SK-N-SH treated with all-trans-retinoic acid at 6 μM for 48 hours (cell line): Measurements from ENCODE around the gene ELF5.

ENCODE experiments used
- ATAC-seq: fragments of 200-7000 bp; cut with Tn5 transposase; 3 replicates; pipeline ENCODE4 v1.9.1; 2020; ENCODE audit warnings: mild to moderate bottlenecking, moderate library complexity
- ARNTL ChIP-seq: fragments of 450-650 bp; formaldehyde crosslinking; IDR thresholded peaks from 2 replicates; pipeline ENCODE4 v1.5.0; 2020; ENCODE audit warnings: low read depth, mild to moderate bottlenecking, moderate library complexity, borderline replicate concordance
- BACH2 ChIP-seq: fragments of 250-450 bp; sonication (Bioruptor Pico); IDR thresholded peaks from 2 replicates; pipeline ENCODE4 v1.9.0; 2021; ENCODE audit warnings: mild to moderate bottlenecking, borderline replicate concordance
- CREB5 ChIP-seq: fragments of 250-450 bp; sonication (Bioruptor Pico); IDR thresholded peaks from 2 replicates; pipeline ENCODE4 v1.5.1; 2020; ENCODE audit warnings: low read depth, mild to moderate bottlenecking, moderate library complexity
- CSDC2 ChIP-seq: fragments of 250-450 bp; sonication (Bioruptor Pico); IDR thresholded peaks from 2 replicates; pipeline ENCODE4 v1.5.0; 2020; ENCODE audit warnings: mild to moderate bottlenecking, moderate library complexity
- ESRRG ChIP-seq: fragments of 250-450 bp; sonication (Bioruptor Pico); IDR thresholded peaks from 2 replicates; pipeline ENCODE4 v1.6.1; 2021; ENCODE audit warnings: mild to moderate bottlenecking
- GLIS3 ChIP-seq: fragments of 250-450 bp; sonication (Bioruptor Pico); IDR thresholded peaks from 2 replicates; pipeline ENCODE4 v1.5.0; 2020; ENCODE audit warnings: mild to moderate bottlenecking, moderate library complexity
- OSR1 ChIP-seq: fragments of 250-450 bp; sonication (Bioruptor Pico); IDR thresholded peaks from 2 replicates; pipeline ENCODE4 v1.8.0; 2022; ENCODE audit warnings: moderate library complexity, mild to moderate bottlenecking, inconsistent platforms
- PATZ1 ChIP-seq: fragments of 250-450 bp; sonication (Bioruptor Pico); IDR thresholded peaks from 2 replicates; pipeline ENCODE4 v1.8.0; 2020; ENCODE audit warnings: mild to moderate bottlenecking, moderate library complexity, borderline replicate concordance
- POU6F1 ChIP-seq: fragments of 250-450 bp; sonication (Bioruptor Pico); IDR thresholded peaks from 2 replicates; pipeline ENCODE4 v1.8.0; 2021; ENCODE audit warnings: low read depth, mild to moderate bottlenecking, moderate library complexity, borderline replicate concordance
- PPARA ChIP-seq: fragments of 250-450 bp; sonication (Bioruptor Pico); IDR thresholded peaks from 2 replicates; pipeline ENCODE4 v1.5.0; 2020; ENCODE audit warnings: mild to moderate bottlenecking, borderline replicate concordance
- RARB ChIP-seq: fragments of 250-450 bp; sonication (Bioruptor Pico); IDR thresholded peaks from 2 replicates; pipeline ENCODE4 v1.8.0; 2021; ENCODE audit warnings: mild to moderate bottlenecking, moderate library complexity
- SNAI2 ChIP-seq: fragments of 250-450 bp; sonication (Bioruptor Pico); IDR thresholded peaks from 2 replicates; pipeline ENCODE4 v1.5.0; 2020; ENCODE audit warnings: mild to moderate bottlenecking, moderate library complexity
- TOX ChIP-seq: fragments of 250-450 bp; sonication (Bioruptor Pico); IDR thresholded peaks from 2 replicates; pipeline ENCODE4 v1.8.0; 2021; ENCODE audit warnings: mild to moderate bottlenecking, moderate library complexity, borderline replicate concordance
- TSHZ2 ChIP-seq: fragments of 250-450 bp; sonication (Bioruptor Pico); IDR thresholded peaks from 2 replicates; pipeline ENCODE4 v1.5.0; 2020; ENCODE audit warnings: mild to moderate bottlenecking, moderate library complexity
- ZFP3 ChIP-seq: fragments of 250-450 bp; sonication (Bioruptor Pico); IDR thresholded peaks from 2 replicates; pipeline ENCODE4 v1.5.0; 2020; ENCODE audit warnings: mild to moderate bottlenecking, moderate library complexity
- ZFP30 ChIP-seq: fragments of 450-650 bp; formaldehyde crosslinking; IDR thresholded peaks from 2 replicates; pipeline ENCODE4 v1.5.0; 2022; ENCODE audit warnings: mild to moderate bottlenecking, moderate library complexity
- ZNF565 ChIP-seq: fragments of 450-650 bp; formaldehyde crosslinking; conservative IDR thresholded peaks from 2 replicates; pipeline ENCODE4 v1.5.0; 2020; ENCODE audit warnings: low read depth, mild to moderate bottlenecking, moderate library complexity
- ZNF70 ChIP-seq: fragments of 450-650 bp; formaldehyde crosslinking; IDR thresholded peaks from 2 replicates; pipeline ENCODE4 v1.5.0; 2020; ENCODE audit warnings: mild to moderate bottlenecking, moderate library complexity
- ZNF8 ChIP-seq: fragments of 450-650 bp; formaldehyde crosslinking; IDR thresholded peaks from 2 replicates; pipeline ENCODE4 v1.5.0; 2020; ENCODE audit warnings: mild to moderate bottlenecking, moderate library complexity
- TF ChIP-seq, protein P1 (sequence below): fragments of 250-450 bp; sonication (Bioruptor Pico); IDR thresholded peaks from 2 replicates; pipeline ENCODE4 v1.5.1; 2021; ENCODE audit warnings: mild to moderate bottlenecking, moderate library complexity

Gene ELF5

GRCh38 chr11:34529643-34530042, 16.0 kb upstream of the ELF5 start:
- no peak for TF ChIP-seq OSR1 (CRISPR knock-in tag)
- TF ChIP-seq, protein P1, sequence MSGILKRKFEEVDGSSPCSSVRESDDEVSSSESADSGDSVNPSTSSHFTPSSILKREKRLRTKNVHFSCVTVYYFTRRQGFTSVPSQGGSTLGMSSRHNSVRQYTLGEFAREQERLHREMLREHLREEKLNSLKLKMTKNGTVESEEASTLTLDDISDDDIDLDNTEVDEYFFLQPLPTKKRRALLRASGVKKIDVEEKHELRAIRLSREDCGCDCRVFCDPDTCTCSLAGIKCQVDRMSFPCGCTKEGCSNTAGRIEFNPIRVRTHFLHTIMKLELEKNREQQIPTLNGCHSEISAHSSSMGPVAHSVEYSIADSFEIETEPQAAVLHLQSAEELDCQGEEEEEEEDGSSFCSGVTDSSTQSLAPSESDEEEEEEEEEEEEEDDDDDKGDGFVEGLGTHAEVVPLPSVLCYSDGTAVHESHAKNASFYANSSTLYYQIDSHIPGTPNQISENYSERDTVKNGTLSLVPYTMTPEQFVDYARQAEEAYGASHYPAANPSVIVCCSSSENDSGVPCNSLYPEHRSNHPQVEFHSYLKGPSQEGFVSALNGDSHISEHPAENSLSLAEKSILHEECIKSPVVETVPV (CRISPR knock-in tag) = no peak
- TF ChIP-seq POU6F1 (CRISPR knock-in tag) = no peak
- no peak for TF ChIP-seq TSHZ2
- TF ChIP-seq CSDC2 (CRISPR knock-in tag) = no peak
- TF ChIP-seq PATZ1 (CRISPR knock-in tag) = no peak
- TF ChIP-seq ESRRG (CRISPR knock-in tag) = no peak
- no peak for TF ChIP-seq ZFP30 (CRISPR knock-in tag)
- no peak for TF ChIP-seq ZFP3 (CRISPR knock-in tag)
- no peak for TF ChIP-seq SNAI2 (CRISPR knock-in tag)
- no peak for ATAC-seq

GRCh38 chr11:34528072-34528471, 14.5 kb upstream of the ELF5 start:
- no peak for TF ChIP-seq ZNF8 (CRISPR knock-in tag)
- TF ChIP-seq ARNTL (CRISPR knock-in tag) = no peak
- no peak for TF ChIP-seq CREB5 (CRISPR knock-in tag)
- no peak for TF ChIP-seq ZNF70 (CRISPR knock-in tag)
- no peak for TF ChIP-seq OSR1 (CRISPR knock-in tag)
- TF ChIP-seq ZFP30 (CRISPR knock-in tag) = no peak
- TF ChIP-seq, protein P1 (CRISPR knock-in tag) = no peak
- TF ChIP-seq SNAI2 (CRISPR knock-in tag) = no peak
- no peak for TF ChIP-seq RARB (CRISPR knock-in tag)
- TF ChIP-seq CSDC2 (CRISPR knock-in tag) = no peak
- no peak for TF ChIP-seq GLIS3 (CRISPR knock-in tag)
- TF ChIP-seq BACH2 (CRISPR knock-in tag) = no peak
- no peak for TF ChIP-seq ZFP3 (CRISPR knock-in tag)
- no peak for TF ChIP-seq TOX (CRISPR knock-in tag)
- TF ChIP-seq PPARA (CRISPR knock-in tag) = no peak
- TF ChIP-seq PATZ1 (CRISPR knock-in tag) = no peak
- TF ChIP-seq ZNF565 (CRISPR knock-in tag) = no peak
- ATAC-seq = no peak
